Caco-2 (cell line): Measurements from ENCODE around the gene SNX32. TPM values are rescaled to one million over a fixed set of nuclear protein-coding genes. Genes with fewer than 3 reads are reported as not detected.

Experiments
- BruUV-seq: library from RNA; stranded (reverse); fragments of 400-500 nt; replicated peaks from 2 replicates; lab custom pipeline; 2021; lab: Mats Ljungman, UMichigan
- CTCF ChIA-PET: fragments of 300-600 bp; sonication (Branson Sonifier 250); formaldehyde crosslinking; loops from one replicate; lab custom pipeline; 2022; ENCODE audit warnings: antibody characterized with exemption; lab: Charles Lee
- POLR2A ChIA-PET: fragments of 300-600 bp; sonication (Branson Sonifier 250); formaldehyde crosslinking; loops from one replicate; lab custom pipeline; 2022; ENCODE audit warnings: antibody characterized with exemption; lab: Charles Lee
- DNase-seq, 2 experiments: peaks; one replicate each; pipeline versions ENCODE4 v3.0.0 to v3.0.0-alpha.2; 2020 to 2022
- H3K27me3 ChIP-seq: replicated peaks from 2 replicates; pipeline ENCODE4 v1.6.0; 2011; ENCODE audit warnings: low read length; ENCODE audit not compliant: control insufficient read depth, insufficient read depth
- H3K36me3 ChIP-seq: 2 replicates; pipeline ENCODE4 v1.5.1; 2011; ENCODE audit warnings: low read length; ENCODE audit not compliant: control insufficient read depth, insufficient read depth
- H3K4me1 ChIP-seq: fragments of 250-450 bp; sonication (Bioruptor Pico); 2 replicates; pipeline ENCODE4 v1.5.1; 2020; ENCODE audit warnings: mild to moderate bottlenecking
- H3K4me3 ChIP-seq: 2 replicates; pipeline ENCODE4 v1.5.1; 2011; ENCODE audit warnings: low read depth, mild to moderate bottlenecking, control low read depth, low read length
- H3K9me3 ChIP-seq: fragments of 250-450 bp; sonication (Bioruptor Pico); 2 replicates; pipeline ENCODE4 v1.5.1; 2020; ENCODE audit warnings: mild to moderate bottlenecking, moderate library complexity
- H3K27ac Mint-ChIP-seq: one replicate; pipeline ENCODE4 v1.8.0; 2022; ENCODE audit warnings: mixed read lengths; ENCODE audit not compliant: unreplicated experiment
- H3K27me3 Mint-ChIP-seq: one replicate; pipeline ENCODE4 v1.8.0; 2022; ENCODE audit warnings: mixed read lengths; ENCODE audit not compliant: insufficient read depth, unreplicated experiment
- H3K36me3 Mint-ChIP-seq: one replicate; pipeline ENCODE4 v1.8.0; 2022; ENCODE audit warnings: mild to moderate bottlenecking, mixed read lengths; ENCODE audit not compliant: insufficient read depth, unreplicated experiment
- H3K4me1 Mint-ChIP-seq: one replicate; pipeline ENCODE4 v1.8.0; 2022; ENCODE audit warnings: low read depth, mixed read lengths; ENCODE audit not compliant: unreplicated experiment
- H3K4me3 Mint-ChIP-seq: one replicate; pipeline ENCODE4 v1.8.0; 2022; ENCODE audit warnings: mild to moderate bottlenecking, moderate library complexity, mixed read lengths; ENCODE audit not compliant: unreplicated experiment
- H3K9me3 Mint-ChIP-seq: one replicate; pipeline ENCODE4 v1.8.0; 2022; ENCODE audit warnings: mixed read lengths; ENCODE audit not compliant: unreplicated experiment
- CTCF ChIP-seq, 2 experiments: fragments of 200-600 bp in 1 of 2; IDR thresholded peaks; 1 replicate in 1 of 2; 2 replicates in 1 of 2; pipeline versions ENCODE4 v1.5.1 to v1.8.0; 2011 to 2022; ENCODE audit warnings: antibody characterized with exemption in 1 of 2, control low read depth in 1 of 2, inconsistent platforms in 1 of 2, low read depth in 1 of 2, low read length in 1 of 2, mild to moderate bottlenecking in 1 of 2, moderate library complexity in 1 of 2; ENCODE audit not compliant: insufficient read depth in 1 of 2, severe bottlenecking in 1 of 2, unreplicated experiment in 1 of 2
- intact Hi-C: fragments of 100-400 bp; cut with micrococcal nuclease; formaldehyde crosslinking; loops from one replicate; pipeline ENCODE4 v1.10.0; 2022; ENCODE audit not compliant: unreplicated experiment
- total RNA-seq: library from RNA; stranded (reverse); gene quantifications from 2 replicates; pipeline ENCODE4 v1.2.3, GENCODE V29; 2022

SNX32 gene
- total RNA-seq, 1 experiment from 2014 or later: not detected

- intact Hi-C loops: no loop called here
- Histone ChIP-seq H3K9me3 (no peaks in the 10 kb centered on the region), H3K36me3 (no peaks in the 10 kb centered on the region), H3K27me3 (no peaks in the 10 kb centered on the region), H3K4me1 (0 out of 2 replicates have a peak, but pooled peaks cover 3% of the 10 kb centered on the region), H3K4me3 (no peak overlapping the region)
- POLR2A ChIA-PET: interaction anchor here (0.8 to 2.2 kb wide), 3 partner anchors 8 to 22 kb away, joined by 4 to 9 read pairs (median 5); no protein-coding TSS in a partner anchor
- Mint-ChIP-seq H3K9me3 (no peaks in the 10 kb centered on the region), H3K27ac (peak overlapping the region; percentile 9), H3K36me3 (peaks cover 47% of the 10 kb centered on the region), H3K27me3 (no peaks in the 10 kb centered on the region), H3K4me1 (peaks cover 6% of the 10 kb centered on the region), H3K4me3 (no peak overlapping the region)
- no TSS peak for BruUV-seq
- CTCF ChIA-PET: interaction anchor here (1.1 to 4.3 kb wide), 4 partner anchors 9 to 117 kb away, joined by 4 to 39 read pairs (median 24); partner anchors contain the start of genes FIBP and MUS81
- no peak for DNase-seq
- TF ChIP-seq CTCF (IDR thresholded peaks at IDR 0.05; ENCODE audit: insufficient read depth in 1 of 2, low read depth in 1 of 2, low read length in 1 of 2, severe bottlenecking in 1 of 2, unreplicated experiment in 1 of 2): no peak
These were observed 35.1 kb downstream of the SNX32 start for GRCh38 chr11:65868907-65869306.

- H3K9me3 ChIP-seq: no peaks in the 10 kb centered on the region
- TF ChIP-seq CTCF (IDR thresholded peaks at IDR 0.05; ENCODE audit: insufficient read depth in 1 of 2, low read depth in 1 of 2, low read length in 1 of 2, severe bottlenecking in 1 of 2, unreplicated experiment in 1 of 2): no peak
- H3K4me3 ChIP-seq: no peak overlapping the region
- intact Hi-C loops: no loop called here
- Mint-ChIP-seq H3K9me3 (no peaks in the 10 kb centered on the region), H3K36me3 (peaks cover 40% of the 10 kb centered on the region), H3K27me3 (no peaks in the 10 kb centered on the region), H3K4me1 (peaks cover 6% of the 10 kb centered on the region), H3K4me3 (no peak overlapping the region), H3K27ac (peak overlapping the region; percentile 9)
- H3K4me1 ChIP-seq: 0 out of 2 replicates have a peak, but pooled peaks cover 3% of the 10 kb centered on the region
- ChIA-PET POLR2A (interaction anchor here (0.8 to 2.2 kb wide), 3 partner anchors 9 to 21 kb away, joined by 4 to 9 read pairs (median 5); no protein-coding TSS in a partner anchor), CTCF (interaction anchor here (1.1 to 4.3 kb wide), 4 partner anchors 10 to 116 kb away, joined by 4 to 39 read pairs (median 24); partner anchors contain the start of genes FIBP and MUS81)
- no peak for DNase-seq
- no peaks in the 10 kb centered on the region for H3K36me3 ChIP-seq
- BruUV-seq: no TSS peak
- no peaks in the 10 kb centered on the region for H3K27me3 ChIP-seq
These were observed 36.0 kb downstream of the SNX32 start for GRCh38 chr11:65869643-65870306.

DNA sequence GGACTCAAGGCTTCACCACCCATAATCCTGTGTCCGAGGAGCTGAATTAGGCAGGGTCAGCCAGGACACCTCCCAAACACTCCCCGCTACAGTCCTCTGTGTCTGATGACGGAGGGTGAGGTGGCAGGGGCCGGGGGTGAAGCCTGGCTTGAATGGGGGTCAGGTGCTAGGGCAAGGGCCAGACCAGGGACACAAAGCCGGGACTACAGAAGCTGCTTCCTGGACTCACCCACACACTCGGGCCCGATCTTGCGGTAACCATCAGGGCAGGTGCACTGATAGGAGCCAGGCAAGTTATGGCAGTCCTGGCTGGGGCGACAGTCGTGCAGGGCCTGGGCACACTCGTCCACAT lies 36.5 kb downstream of the SNX32 start:
- H3K4me1 Mint-ChIP-seq: peaks cover 6% of the 10 kb centered on the region
- H3K27me3 Mint-ChIP-seq: no peaks in the 10 kb centered on the region
- H3K27ac Mint-ChIP-seq: peak overlapping the region; percentile 9
- ChIA-PET POLR2A (interaction anchor here (1.9 kb wide), 1 partner anchor 10 kb away, joined by 10 read pairs; the partner anchor contains the start of gene MUS81), CTCF (interaction anchor here (2.3 to 4.3 kb wide), 3 partner anchors 10 to 18 kb away, joined by 11 to 39 read pairs (median 37); partner anchors contain the start of genes FIBP and MUS81)
- TF ChIP-seq CTCF (IDR thresholded peaks at IDR 0.05; ENCODE audit: insufficient read depth in 1 of 2, low read depth in 1 of 2, low read length in 1 of 2, severe bottlenecking in 1 of 2, unreplicated experiment in 1 of 2): no peak
- no peak for DNase-seq
- H3K4me1 ChIP-seq: 0 out of 2 replicates have a peak, but pooled peaks cover 3% of the 10 kb centered on the region
- intact Hi-C loops: no loop called here
- H3K36me3 Mint-ChIP-seq: peaks cover 35% of the 10 kb centered on the region
- no peak overlapping the region for H3K4me3 Mint-ChIP-seq
- H3K9me3 ChIP-seq: no peaks in the 10 kb centered on the region
- no TSS peak for BruUV-seq
- H3K27me3 ChIP-seq: no peaks in the 10 kb centered on the region
- H3K36me3 ChIP-seq: no peaks in the 10 kb centered on the region
- H3K9me3 Mint-ChIP-seq: no peaks in the 10 kb centered on the region
- no peak overlapping the region for H3K4me3 ChIP-seq
